IMR-90 (cell line): ENCODE results near the gene NNT. TPM values are rescaled to one million over a fixed set of nuclear protein-coding genes. Genes with fewer than 3 reads are reported as not detected.

Experiments used
- ATAC-seq: fragments of 200-7000 bp; cut with Tn5 transposase; 2 replicates; pipeline ENCODE4 v1.9.1; 2020; ENCODE audit warnings: low read depth, mild to moderate bottlenecking, moderate library complexity
- BruUV-seq: library from RNA; stranded (reverse); fragments of 400-500 nt; replicated peaks from 2 replicates; lab custom pipeline; 2021; lab: Mats Ljungman, UMichigan
- CTCF ChIA-PET: fragments of 300-600 bp; formaldehyde crosslinking; extraction: SDS; loops from one replicate; lab custom pipeline; 2021; ENCODE audit warnings: antibody characterized with exemption; lab: Yijun Ruan, JAX
- POLR2A ChIA-PET: fragments of 300-600 bp; sonication (Branson Sonifier 250); formaldehyde crosslinking; loops from one replicate; lab custom pipeline; 2022; ENCODE audit warnings: antibody characterized with exemption; ENCODE audit not compliant: unreplicated experiment; lab: Charles Lee
- DNase-seq: peaks from one replicate; pipeline ENCODE4 v3.0.0; 2013
- H2AFZ ChIP-seq: replicated peaks from 2 replicates; pipeline ENCODE3; 2013; ENCODE audit warnings: low read length, mild to moderate bottlenecking; ENCODE audit not compliant: poor library complexity
- H2AK5ac ChIP-seq: 2 replicates; pipeline ENCODE4 v1.6.1; 2013; ENCODE audit warnings: low read depth, low read length, inconsistent platforms
- H2AK9ac ChIP-seq: replicated peaks from 2 replicates; pipeline ENCODE3; 2013; ENCODE audit warnings: mild to moderate bottlenecking, low read depth, low read length, moderate library complexity; ENCODE audit not compliant: poor library complexity
- H2BK120ac ChIP-seq: 2 replicates; pipeline ENCODE4 v1.6.1; 2013; ENCODE audit warnings: low read depth, low read length, inconsistent platforms
- H2BK15ac ChIP-seq: 3 replicates; pipeline ENCODE4 v1.6.1; 2013; ENCODE audit warnings: low read depth, low read length, inconsistent platforms
- H2BK20ac ChIP-seq: 2 replicates; pipeline ENCODE4 v1.6.1; 2013; ENCODE audit warnings: low read depth, mild to moderate bottlenecking, inconsistent platforms, low read length, moderate library complexity
- H2BK5ac ChIP-seq: 2 replicates; pipeline ENCODE4 v1.6.1; 2013; ENCODE audit warnings: mild to moderate bottlenecking, low read depth, low read length, inconsistent platforms; ENCODE audit not compliant: poor library complexity, severe bottlenecking
- H3K14ac ChIP-seq: replicated peaks from 2 replicates; pipeline ENCODE4 v1.6.1; 2013; ENCODE audit warnings: low read depth, low read length, inconsistent platforms
- H3K18ac ChIP-seq: 2 replicates; pipeline ENCODE4 v1.6.1; 2013; ENCODE audit warnings: low read depth, low read length, control low read depth
- H3K23ac ChIP-seq: 2 replicates; pipeline ENCODE4 v1.6.1; 2013; ENCODE audit warnings: low read depth, low read length, inconsistent platforms
- H3K27ac ChIP-seq: 2 replicates; pipeline ENCODE4 v1.5.1; 2013; ENCODE audit warnings: mild to moderate bottlenecking, control low read depth, low read length; ENCODE audit not compliant: insufficient read depth
- H3K27me3 ChIP-seq: 2 replicates; pipeline ENCODE4 v1.6.1; 2013; ENCODE audit warnings: low read length; ENCODE audit not compliant: control insufficient read depth, insufficient read depth
- H3K36me3 ChIP-seq: 2 replicates; pipeline ENCODE4 v1.6.1; 2013; ENCODE audit warnings: low read length, mixed read lengths; ENCODE audit not compliant: control insufficient read depth, insufficient read depth
- H3K4ac ChIP-seq: 2 replicates; pipeline ENCODE4 v1.6.1; 2013; ENCODE audit warnings: low read depth, low read length, inconsistent platforms
- H3K4me1 ChIP-seq: 2 replicates; pipeline ENCODE4 v1.6.1; 2013; ENCODE audit warnings: low read length, mixed read lengths; ENCODE audit not compliant: control insufficient read depth, insufficient read depth
- H3K4me2 ChIP-seq: 2 replicates; pipeline ENCODE4 v1.6.1; 2013; ENCODE audit warnings: low read depth, mild to moderate bottlenecking, control low read depth, low read length, moderate library complexity
- H3K4me3 ChIP-seq: 2 replicates; pipeline ENCODE4 v1.5.1; 2013; ENCODE audit warnings: low read depth, mild to moderate bottlenecking, control low read depth, low read length, moderate library complexity; ENCODE audit not compliant: insufficient read depth
- H3K56ac ChIP-seq: 2 replicates; pipeline ENCODE4 v1.6.1; 2013; ENCODE audit warnings: low read length, inconsistent platforms; ENCODE audit not compliant: insufficient read depth; ENCODE audit errors: extremely low read depth
- H3K79me1 ChIP-seq, 2 experiments: 2 replicates each; pipeline ENCODE4 v1.6.1; 2013; ENCODE audit warnings: low read length in 2 of 2, inconsistent platforms in 1 of 2, low read depth in 1 of 2
- H3K9ac ChIP-seq: 2 replicates; pipeline ENCODE4 v1.6.1; 2013; ENCODE audit warnings: low read depth, low read length, control low read depth
- H3K9me1 ChIP-seq: 2 replicates; pipeline ENCODE4 v1.6.1; 2013; ENCODE audit warnings: low read length, inconsistent platforms; ENCODE audit not compliant: insufficient read depth
- H3K9me3 ChIP-seq: 2 replicates; pipeline ENCODE4 v1.6.1; 2013; ENCODE audit warnings: low read length; ENCODE audit not compliant: control insufficient read depth, insufficient read depth
- H4K20me1 ChIP-seq: 2 replicates; pipeline ENCODE4 v1.6.1; 2013; ENCODE audit warnings: low read length, inconsistent platforms; ENCODE audit not compliant: insufficient read depth
- H4K5ac ChIP-seq: 2 replicates; pipeline ENCODE4 v1.6.1; 2013; ENCODE audit warnings: mild to moderate bottlenecking, low read depth, low read length, control low read depth
- H4K8ac ChIP-seq, 2 experiments: 2 replicates each; pipeline ENCODE4 v1.6.1; 2013; ENCODE audit warnings: low read depth in 2 of 2, low read length in 2 of 2, control low read depth in 1 of 2, inconsistent platforms in 1 of 2
- H4K91ac ChIP-seq: 2 replicates; pipeline ENCODE4 v1.6.1; 2013; ENCODE audit warnings: low read depth, low read length, inconsistent platforms; ENCODE audit not compliant: insufficient read depth
- BHLHE40 ChIP-seq: fragments of 150-350 bp; IDR thresholded peaks from 2 replicates; pipeline ENCODE4 v1.6.1; 2016; ENCODE audit warnings: mild to moderate bottlenecking, low read depth, low read length
- CEBPB ChIP-seq: IDR thresholded peaks from 2 replicates; pipeline ENCODE4 v1.6.1; 2012; ENCODE audit warnings: low read depth, low read length, improper control_type of control experiment
- CHD1 ChIP-seq: IDR thresholded peaks from 2 replicates; pipeline ENCODE4 v1.6.1; 2012; ENCODE audit warnings: low read depth, low read length, improper control_type of control experiment
- CTCF ChIP-seq: conservative IDR thresholded peaks from 2 replicates; pipeline ENCODE4 v1.5.1; 2012; ENCODE audit warnings: mild to moderate bottlenecking, low read depth, low read length, improper control_type of control experiment
- FOS ChIP-seq: fragments of 150-350 bp; IDR thresholded peaks from 2 replicates; pipeline ENCODE4 v1.6.1; 2016; ENCODE audit warnings: low read depth, low read length
- MAFK ChIP-seq: IDR thresholded peaks from 2 replicates; pipeline ENCODE4 v1.6.1; 2012; ENCODE audit warnings: low read depth, low read length, improper control_type of control experiment
- MAZ ChIP-seq: IDR thresholded peaks from 2 replicates; pipeline ENCODE4 v1.6.1; 2012; ENCODE audit warnings: low read depth, mild to moderate bottlenecking, low read length, improper control_type of control experiment, moderate library complexity, borderline replicate concordance
- MXI1 ChIP-seq: IDR thresholded peaks from 2 replicates; pipeline ENCODE4 v1.6.1; 2012; ENCODE audit warnings: low read depth, mild to moderate bottlenecking, low read length, moderate library complexity, borderline replicate concordance
- NFE2L2 ChIP-seq: fragments of 150-350 bp; IDR thresholded peaks from 2 replicates; pipeline ENCODE4 v1.6.1; 2016; ENCODE audit warnings: low read depth, mild to moderate bottlenecking, low read length
- POLR2A ChIP-seq: IDR thresholded peaks from 2 replicates; pipeline ENCODE4 v1.6.1; 2012; ENCODE audit warnings: mild to moderate bottlenecking, low read depth, low read length
- RFX5 ChIP-seq: IDR thresholded peaks from 2 replicates; pipeline ENCODE4 v1.8.0; 2012; ENCODE audit warnings: low read depth, mild to moderate bottlenecking, low read length, moderate library complexity
- SMC3 ChIP-seq: fragments of 150-350 bp; IDR thresholded peaks from 2 replicates; pipeline ENCODE4 v1.6.1; 2016; ENCODE audit warnings: low read depth, mild to moderate bottlenecking, antibody characterized with exemption, low read length, moderate library complexity
- USF2 ChIP-seq: fragments of 150-350 bp; IDR thresholded peaks from 2 replicates; pipeline ENCODE4 v1.6.1; 2017; ENCODE audit warnings: mild to moderate bottlenecking, antibody characterized with exemption, low read length, low read depth
- WGBS, 2 experiments: methylation state at CpG; one replicate each; pipeline versions ENCODE4 v1.1.5 to v1.1.7; 2013; ENCODE audit warnings: missing lambda C conversion rate in 2 of 2; ENCODE audit not compliant: insufficient read length in 1 of 2; ENCODE audit errors: extremely low coverage in 2 of 2; 5-methylcytosine and 5-hydroxymethylcytosine counted together
- dilution Hi-C: fragments of 300-500 bp; cut with HindIII; formaldehyde crosslinking; loops from one replicate; pipeline ENCODE4 v1.14.3; 2018; ENCODE audit warnings: low sequenced_read_pairs; ENCODE audit not compliant: unreplicated experiment
- in situ Hi-C: fragments of 300-500 bp; cut with MboI; formaldehyde crosslinking; loops from 3 replicates; pipeline ENCODE4 v1.14.3; 2019; ENCODE audit warnings: low sequenced_read_pairs, inconsistent platforms, mixed read lengths
- intact Hi-C: fragments of 100-400 bp; cut with micrococcal nuclease; formaldehyde crosslinking; loops from 2 replicates; pipeline ENCODE4 v1.10.0; 2022
- polyA plus RNA-seq, 3 experiments: library from polyadenylated mRNA; depleted of rRNA; stranded (reverse); fragments of >200 nt; gene quantifications; 2 replicates each; pipeline ENCODE4 v1.2.3, GENCODE V29; 2012; ENCODE audit warnings: low replicate concordance in 1 of 3
- total RNA-seq: library from RNA; depleted of rRNA; stranded (reverse); fragments of >200 nt; gene quantifications from 2 replicates; pipeline ENCODE4 v1.2.3, GENCODE V29; 2012

The NNT gene
- total and polyA plus RNA-seq, 2 of the 4 experiments (the other 2 are of a cell fraction) = 23.1 to 57.2 TPM

GRCh38 chr5:43556857-43557542 lies 46.0 kb upstream of the NNT start, which contains the start of gene PAIP1 (continued):
- TF ChIP-seq USF2 (no peak), POLR2A (peak; percentile 84), BHLHE40 (no peak)

- H3K23ac ChIP-seq = no peak overlapping the region
- no peak overlapping the region for H2BK5ac ChIP-seq
- H4K20me1 ChIP-seq = no peaks in the 10 kb centered on the region
- no peak overlapping the region for H3K18ac ChIP-seq
- POLR2A ChIA-PET = no interaction called here
- intact Hi-C loops (no loop called here), in situ Hi-C loops (no loop called here), dilution Hi-C loops (no loop called here)
- H3K36me3 ChIP-seq = no peaks in the 10 kb centered on the region
- H3K9ac ChIP-seq = no peak overlapping the region
- H3K27ac ChIP-seq = peak overlapping the region; percentile 36; the same call in 1 of the 2 replicates
- WGBS, 2 experiments = no CpG with 5 or more reads among the region's 2 CpGs
- no peaks in the 10 kb centered on the region for H3K27me3 ChIP-seq
- no peak overlapping the region for H2BK120ac ChIP-seq
- 0 out of 4 replicates have a peak overlapping the region, but pooled peaks of 1 of the 2 experiments have one; percentile 37 for H4K8ac ChIP-seq
- DNase-seq (peak; percentile 77), ATAC-seq (peak; percentile 12)
- H3K9me3 ChIP-seq = no peaks in the 10 kb centered on the region
- no peak overlapping the region for H2BK15ac ChIP-seq
- no peak overlapping the region for H3K4ac ChIP-seq
- no peaks in the 10 kb centered on the region; the same call in 1 of the 2 replicates for H3K9me1 ChIP-seq
- no peak overlapping the region for H4K5ac ChIP-seq
- BruUV-seq = no TSS peak
- no peak overlapping the region for H3K56ac ChIP-seq
- no peak overlapping the region for H3K4me3 ChIP-seq
- H3K4me1 ChIP-seq = peaks cover 10% of the 10 kb centered on the region
- H2AK5ac ChIP-seq = no peak overlapping the region
- CTCF ChIA-PET = interaction anchor here (1.4 kb wide), 1 partner anchor 71 kb away, joined by 3 read pairs; no protein-coding TSS in a partner anchor
- H2BK20ac ChIP-seq = no peak overlapping the region
- no peak overlapping the region; the same call in 1 of the 2 replicates for H3K4me2 ChIP-seq
- H3K14ac ChIP-seq = no peak overlapping the region
- H2AK9ac ChIP-seq = no peak overlapping the region
- no peak overlapping the region for H4K91ac ChIP-seq
- no peak overlapping the region for H2AFZ ChIP-seq
- H3K79me1 ChIP-seq = peaks cover 6 to 7% of the 10 kb centered on the region in 2 experiments; a peak in 2 of 4 replicates
- no peak for TF ChIP-seq USF2
- TF ChIP-seq CHD1 = no peak
- TF ChIP-seq MAFK = no peak
- TF ChIP-seq CTCF = no peak
- no peak for TF ChIP-seq POLR2A
- TF ChIP-seq RFX5 = no peak
- TF ChIP-seq MAZ = no peak
- no peak for TF ChIP-seq MXI1
- TF ChIP-seq FOS = no peak
- no peak for TF ChIP-seq NFE2L2
- no peak for TF ChIP-seq CEBPB
- TF ChIP-seq SMC3 = no peak
- TF ChIP-seq BHLHE40 = no peak
Observed at GRCh38 chr5:43560128-43560527, 42.9 kb upstream of the NNT start.
